GM12872 (cell line): ENCODE data around the gene C19orf33.

Experiments used
- CTCF ChIP-seq: IDR thresholded peaks from 3 replicates; pipeline ENCODE4 v1.5.1; 2011; ENCODE audit warnings: low read depth, mild to moderate bottlenecking, low read length, moderate library complexity; ENCODE audit not compliant: insufficient read depth

The C19orf33 gene

GRCh38 chr19:38316477-38317067 lies 12.5 kb downstream of the C19orf33 start:
- no peak for TF ChIP-seq CTCF

- no peak for TF ChIP-seq CTCF
Measured at GRCh38 chr19:38317104-38317612, 13.1 kb downstream of the C19orf33 start.

- no peak for TF ChIP-seq CTCF
Measured at GRCh38 chr19:38318660-38319059, 14.6 kb downstream of the C19orf33 start.

- TF ChIP-seq CTCF, result no peak
Measured at GRCh38 chr19:38319421-38320258, 15.6 kb downstream of the C19orf33 start, which contains the start of gene KCNK6. Gene KCNK6 (plus strand): TSS chr19:38319845. CDS start chr19:38319951, 106 bp downstream.

- no peak for TF ChIP-seq CTCF
Measured at GRCh38 chr19:38320969-38321339, 16.9 kb downstream of the C19orf33 start.

- no peak for TF ChIP-seq CTCF
Measured at GRCh38 chr19:38321646-38322196, 17.7 kb downstream of the C19orf33 start.

- TF ChIP-seq CTCF, result no peak
Measured at GRCh38 chr19:38323291-38323690, 19.2 kb downstream of the C19orf33 start.
